ENCODE measurements around the gene CORT. TPM values are rescaled to one million over a fixed set of nuclear protein-coding genes. Genes with fewer than 3 reads are reported as not detected.

The CORT gene
- total RNA-seq, 2 experiments from 2014 or later: 0.66 TPM; not detected in 1

GRCh38 chr1:10494418-10494753 lies 44.6 kb downstream of the CORT start:
- peaks cover 4% of the 10 kb centered on the region; the same call in 1 of the 2 replicates for H3K79me2 ChIP-seq (ENCODE audit: insufficient read depth, low read depth, low read length)
- ChIA-PET CTCF (ENCODE audit: unreplicated experiment) (interaction anchor here (0.7 to 1.3 kb wide), 2 partner anchors 64 to 66 kb away, joined by 3 to 6 read pairs; partner anchors contain the start of gene CENPS), POLR2A (interaction anchor here (0.9 to 1.6 kb wide), 3 partner anchors 9 to 69 kb away, joined by 3 to 7 read pairs (median 3); no protein-coding TSS in a partner anchor)
- H3K27ac ChIP-seq (ENCODE audit: low read depth, low read length, poor library complexity, severe bottlenecking): no peak overlapping the region
- H3K4me3 ChIP-seq (ENCODE audit: low read depth, low read length, poor library complexity, severe bottlenecking): no peak overlapping the region
- H3K9me2 ChIP-seq (ENCODE audit: insufficient read depth, low read length): no peaks in the 10 kb centered on the region
- peaks cover 22% of the 10 kb centered on the region; the same call in 1 of the 2 replicates for H3K36me3 ChIP-seq (ENCODE audit: insufficient read depth, low read length)
- TF ChIP-seq EZH2phosphoT487 (IDR thresholded peaks at IDR 0.05; ENCODE audit: borderline replicate concordance, low read depth, low read length): no peak
- TF ChIP-seq CTCF (conservative IDR thresholded peaks at IDR 0.05; ENCODE audit: low read length): no peak
- peaks cover 15% of the 10 kb centered on the region for H4K20me1 ChIP-seq (ENCODE audit: insufficient read depth, low read length)
- intact Hi-C loops (cut with micrococcal nuclease; ENCODE audit: unreplicated experiment): loop anchor here (1.0 to 2.0 kb wide), 2 partner anchors 64 to 446 kb away; partner anchors contain the start of gene CENPS
- H3K4me1 ChIP-seq (ENCODE audit: insufficient read depth, low read length, poor library complexity, severe bottlenecking): peaks cover 13% of the 10 kb centered on the region
- H3K9me3 ChIP-seq (ENCODE audit: low read length): no peaks in the 10 kb centered on the region
- no peak overlapping the region for H2AFZ ChIP-seq (ENCODE audit: low read length)
- no TSS peak for BruUV-seq (replicated peaks)
- DNase-seq (ENCODE audit: low spot score): no peak
- peak overlapping the region; percentile 87; the same call in 1 of the 2 replicates for H3K4me2 ChIP-seq (ENCODE audit: low read length)

- peak overlapping the region; percentile 87 for H3K4me2 ChIP-seq (ENCODE audit: low read length)
- H3K36me3 ChIP-seq (ENCODE audit: insufficient read depth, low read length): peaks cover 20% of the 10 kb centered on the region; the same call in 1 of the 2 replicates
- peak; percentile 77 for DNase-seq (ENCODE audit: low spot score)
- CTCF ChIA-PET (ENCODE audit: unreplicated experiment): interaction anchor here (0.6 to 0.7 kb wide), 2 partner anchors 66 to 344 kb away, joined by 3 read pairs; no protein-coding TSS in a partner anchor
- H3K4me3 ChIP-seq (ENCODE audit: low read depth, low read length, poor library complexity, severe bottlenecking): peak overlapping the region; percentile 46
- H3K27ac ChIP-seq (ENCODE audit: low read depth, low read length, poor library complexity, severe bottlenecking): peak overlapping the region; percentile 34
- no peaks in the 10 kb centered on the region for H3K9me3 ChIP-seq (ENCODE audit: low read length)
- H4K20me1 ChIP-seq (ENCODE audit: insufficient read depth, low read length): peaks cover 12% of the 10 kb centered on the region
- H3K4me1 ChIP-seq (ENCODE audit: insufficient read depth, low read length, poor library complexity, severe bottlenecking): peaks cover 13% of the 10 kb centered on the region
- no peaks in the 10 kb centered on the region for H3K9me2 ChIP-seq (ENCODE audit: insufficient read depth, low read length)
- TF ChIP-seq EZH2phosphoT487 (IDR thresholded peaks at IDR 0.05; ENCODE audit: borderline replicate concordance, low read depth, low read length) (no peak), CTCF (conservative IDR thresholded peaks at IDR 0.05; ENCODE audit: low read length) (peak; percentile 97)
- BruUV-seq (replicated peaks): no TSS peak
- POLR2A ChIA-PET: interaction anchor here (0.6 to 1.6 kb wide), 4 partner anchors 9 to 288 kb away, joined by 3 to 7 read pairs (median 3); no protein-coding TSS in a partner anchor
- H2AFZ ChIP-seq (ENCODE audit: low read length): peak overlapping the region; percentile 50; the same call in 1 of the 2 replicates
- intact Hi-C loops (cut with micrococcal nuclease; ENCODE audit: unreplicated experiment): loop anchor here (1.0 to 5.0 kb wide), 3 partner anchors 65 to 446 kb away; partner anchors contain the start of gene CENPS
- H3K79me2 ChIP-seq (ENCODE audit: insufficient read depth, low read depth, low read length): no peaks in the 10 kb centered on the region
Observed at GRCh38 chr1:10494754-10495474, 45.1 kb downstream of the CORT start.

Data from OCI-LY7 (cell line).